Tibial nerve (tissue), 4 donors: ENCODE measurements around the gene SPATA7. TPM values are rescaled to one million over a fixed set of nuclear protein-coding genes. Genes with fewer than 3 reads are reported as not detected.
A peak's percentile ranks its signal among the peaks of the same experiment; 100 is the strongest.

Source experiments
- DNase-seq, 2 donors: peaks; one replicate each; pipeline ENCODE4 v3.0.0-alpha.2; 2019; ENCODE audit warnings: low spot score in 2 of 2
- H3K27ac ChIP-seq, 4 donors: fragments of 200-600 bp; sonication (generic) in 3 of 4; one replicate each; pipeline ENCODE4 v1.5.1; 2017 to 2019; ENCODE audit warnings: mild to moderate bottlenecking in 1 of 4
- H3K27me3 ChIP-seq, 2 donors: fragments of 200-600 bp; sonication (generic) in 1 of 2; one replicate each; pipeline versions ENCODE4 v1.5.1 to v1.6.0; 2017 to 2019
- H3K36me3 ChIP-seq, 3 donors: fragments of 200-600 bp; sonication (generic); one replicate each; pipeline ENCODE4 v1.5.1; 2018 to 2019
- H3K4me1 ChIP-seq, 4 donors: fragments of 200-600 bp; sonication (generic) in 3 of 4; one replicate each; pipeline ENCODE4 v1.5.1; 2017 to 2019
- H3K4me3 ChIP-seq, 4 donors: fragments of 200-600 bp; sonication (generic) in 3 of 4; one replicate each; pipeline ENCODE4 v1.5.1; 2017 to 2019; ENCODE audit warnings: mild to moderate bottlenecking in 1 of 4, moderate library complexity in 1 of 4
- H3K9me3 ChIP-seq, 4 donors: fragments of 200-600 bp; sonication (generic) in 3 of 4; one replicate each; pipeline ENCODE4 v1.5.1; 2017 to 2019
- EP300 ChIP-seq, 2 donors: sonication (generic); formaldehyde crosslinking; IDR thresholded peaks; one replicate each; pipeline ENCODE4 v1.6.1; 2017; ENCODE audit warnings: antibody characterized with exemption in 2 of 2, mild to moderate bottlenecking in 1 of 2
- POLR2A ChIP-seq, 2 donors: fragments of 450-650 bp; IDR thresholded peaks; one replicate each; pipeline ENCODE4 v1.6.1; 2017; ENCODE audit warnings: antibody characterized with exemption in 2 of 2, mild to moderate bottlenecking in 2 of 2, moderate library complexity in 2 of 2
- WGBS, 2 donors: methylation state at CpG; one replicate each; pipeline ENCODE4 v1.1.5; 2018; 5-methylcytosine and 5-hydroxymethylcytosine counted together
- total RNA-seq, 4 donors: library from RNA; depleted of rRNA; stranded (reverse); fragments of >200 nt; gene quantifications; one replicate each; pipeline ENCODE4 v1.1.0, GENCODE V29; 2016
- TF ChIP-seq, protein P1 (sequence below), 5 experiments: fragments of 200-600 bp in 3 of 5; fragments of 450-650 bp in 2 of 5; sonication (generic) in 3 of 5; IDR thresholded peaks; one replicate each; pipeline ENCODE4 v1.5.1; 2016 to 2019; ENCODE audit warnings: antibody characterized with exemption in 5 of 5, mild to moderate bottlenecking in 3 of 5, moderate library complexity in 2 of 5

The SPATA7 gene
- total RNA-seq, result 10 to 100 TPM; 12.3 to 31.6 (median 20.3) TPM

- 0% methylated on average over 28 to 46 of the region's 50 CpGs for WGBS, 2 donors
- Histone ChIP-seq H3K9me3 (no peaks in the 10 kb centered on the region), H3K27ac (peak within 1 kb of the TSS; percentile 67 to 94 (median 90)), H3K36me3 (no peaks in the 10 kb centered on the region), H3K4me3 (peak within 1 kb of the TSS; percentile 75 to 95 (median 92)), H3K27me3 (no peaks in the 10 kb centered on the region), H3K4me1 (peaks cover 0 to 22% (median 2%) of the 10 kb centered on the region in 4 donors)
- DNase-seq, result peak; percentile 82 to 91
- TF ChIP-seq, protein P1, sequence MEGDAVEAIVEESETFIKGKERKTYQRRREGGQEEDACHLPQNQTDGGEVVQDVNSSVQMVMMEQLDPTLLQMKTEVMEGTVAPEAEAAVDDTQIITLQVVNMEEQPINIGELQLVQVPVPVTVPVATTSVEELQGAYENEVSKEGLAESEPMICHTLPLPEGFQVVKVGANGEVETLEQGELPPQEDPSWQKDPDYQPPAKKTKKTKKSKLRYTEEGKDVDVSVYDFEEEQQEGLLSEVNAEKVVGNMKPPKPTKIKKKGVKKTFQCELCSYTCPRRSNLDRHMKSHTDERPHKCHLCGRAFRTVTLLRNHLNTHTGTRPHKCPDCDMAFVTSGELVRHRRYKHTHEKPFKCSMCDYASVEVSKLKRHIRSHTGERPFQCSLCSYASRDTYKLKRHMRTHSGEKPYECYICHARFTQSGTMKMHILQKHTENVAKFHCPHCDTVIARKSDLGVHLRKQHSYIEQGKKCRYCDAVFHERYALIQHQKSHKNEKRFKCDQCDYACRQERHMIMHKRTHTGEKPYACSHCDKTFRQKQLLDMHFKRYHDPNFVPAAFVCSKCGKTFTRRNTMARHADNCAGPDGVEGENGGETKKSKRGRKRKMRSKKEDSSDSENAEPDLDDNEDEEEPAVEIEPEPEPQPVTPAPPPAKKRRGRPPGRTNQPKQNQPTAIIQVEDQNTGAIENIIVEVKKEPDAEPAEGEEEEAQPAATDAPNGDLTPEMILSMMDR (IDR thresholded peaks at IDR 0.05), result peak in 1 of 5 experiments; percentile 20
- TF ChIP-seq POLR2A (IDR thresholded peaks at IDR 0.05) (peak; percentile 55 to 80), EP300 (IDR thresholded peaks at IDR 0.05) (peak; percentile 79 to 94)
Observed at GRCh38 chr14:88385212-88386101, at the start of gene SPATA7. Gene SPATA7, plus strand, starts transcription at chr14:88385657. Its CDS starts 162 bp downstream, at chr14:88385819.

- H3K36me3 ChIP-seq, result no peaks in the 10 kb centered on the region
- H3K4me3 ChIP-seq, result no peak overlapping the region
- TF ChIP-seq POLR2A (IDR thresholded peaks at IDR 0.05) (no peak), EP300 (IDR thresholded peaks at IDR 0.05) (no peak)
- TF ChIP-seq, protein P1 (IDR thresholded peaks at IDR 0.05), result no peak
- no peak for DNase-seq
- H3K27ac ChIP-seq, result no peak overlapping the region
- H3K27me3 ChIP-seq, result no peaks in the 10 kb centered on the region
- H3K9me3 ChIP-seq, result no peaks in the 10 kb centered on the region
- H3K4me1 ChIP-seq, result no peaks in the 10 kb centered on the region
Observed at GRCh38 chr14:88340357-88340756, 45.1 kb upstream of the SPATA7 start.

DNA sequence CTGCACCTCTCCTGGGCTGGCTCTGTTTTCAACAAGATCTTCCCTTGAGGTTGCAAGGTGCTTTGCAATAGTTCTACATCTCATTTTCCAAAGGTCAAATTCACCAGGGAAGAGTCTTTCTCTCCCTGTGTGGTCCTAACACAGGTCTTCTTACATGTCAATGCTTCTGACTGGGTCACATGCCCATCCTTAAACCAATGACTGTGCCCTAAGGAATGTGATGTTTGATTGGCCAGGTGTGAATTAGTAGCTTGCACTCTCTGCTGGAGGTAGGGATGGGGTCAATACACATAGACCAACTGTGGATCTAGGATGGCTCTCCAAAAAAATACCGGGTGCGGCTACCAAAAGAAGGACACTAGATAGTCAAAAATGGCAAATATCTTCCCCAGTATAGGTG is 42.5 kb upstream of the SPATA7 start:
- TF ChIP-seq EP300 (IDR thresholded peaks at IDR 0.05) (no peak), POLR2A (IDR thresholded peaks at IDR 0.05) (no peak)
- TF ChIP-seq, protein P1 (IDR thresholded peaks at IDR 0.05), result no peak
- WGBS, 2 donors, result 71 to 100% methylated on average over 2 of the region's 2 CpGs
- Histone ChIP-seq H3K4me1 (no peaks in the 10 kb centered on the region), H3K4me3 (no peak overlapping the region), H3K9me3 (no peaks in the 10 kb centered on the region), H3K36me3 (no peaks in the 10 kb centered on the region), H3K27me3 (no peaks in the 10 kb centered on the region), H3K27ac (no peak overlapping the region)
- DNase-seq, result no peak

DNA sequence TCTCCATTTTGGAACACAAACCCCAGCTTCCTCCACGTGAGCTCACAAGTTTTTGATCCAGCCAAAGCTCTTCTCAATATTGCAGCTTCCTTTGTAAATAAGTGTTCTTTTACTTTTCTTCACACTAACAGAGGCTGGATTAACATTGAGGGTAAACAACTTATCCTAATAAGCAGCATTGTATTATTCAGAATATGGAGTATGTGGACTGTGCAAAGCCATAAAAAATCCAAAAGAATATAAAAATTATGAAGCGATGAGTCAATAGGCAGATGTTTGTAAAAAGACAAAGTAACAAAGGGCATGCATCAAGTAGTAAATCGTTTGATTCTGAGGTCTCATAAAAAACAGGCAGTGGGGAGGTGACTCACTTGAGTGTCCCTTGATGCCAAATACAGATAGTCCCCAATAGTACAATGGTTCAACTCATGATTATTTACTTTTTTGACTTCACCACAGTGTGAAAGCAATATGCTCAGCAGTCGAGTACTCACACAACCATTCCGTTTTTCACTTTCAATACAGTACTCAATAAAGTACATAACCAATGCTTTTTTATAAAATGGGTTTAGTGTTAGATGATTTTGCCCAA is 39.3 kb upstream of the SPATA7 start:
- no peak for DNase-seq
- TF ChIP-seq EP300 (IDR thresholded peaks at IDR 0.05) (no peak), POLR2A (IDR thresholded peaks at IDR 0.05) (no peak)
- TF ChIP-seq, protein P1 (IDR thresholded peaks at IDR 0.05), result no peak
- Histone ChIP-seq H3K4me3 (no peak overlapping the region), H3K27ac (peak overlapping the region in 1 of 4 donors; percentile 3), H3K4me1 (no peaks in the 10 kb centered on the region), H3K27me3 (no peaks in the 10 kb centered on the region), H3K9me3 (no peaks in the 10 kb centered on the region), H3K36me3 (no peaks in the 10 kb centered on the region)
- 39 to 55% methylated on average over 5 of the region's 5 CpGs for WGBS, 2 donors

GRCh38 chr14:88348546-88348945 is 36.9 kb upstream of the SPATA7 start:
- H3K27me3 ChIP-seq, result no peaks in the 10 kb centered on the region
- WGBS, 2 donors, result 46 to 51% methylated on average over 3 of the region's 3 CpGs
- H3K9me3 ChIP-seq, result no peaks in the 10 kb centered on the region
- TF ChIP-seq POLR2A (IDR thresholded peaks at IDR 0.05) (no peak), EP300 (IDR thresholded peaks at IDR 0.05) (no peak)
- TF ChIP-seq, protein P1 (IDR thresholded peaks at IDR 0.05), result no peak
- no peak overlapping the region for H3K27ac ChIP-seq
- H3K4me3 ChIP-seq, result no peak overlapping the region
- no peak for DNase-seq
- no peaks in the 10 kb centered on the region for H3K4me1 ChIP-seq
- no peaks in the 10 kb centered on the region for H3K36me3 ChIP-seq
